Subcutaneous adipose tissue (tissue), 4 donors: Measurements from ENCODE around the gene GOSR2. TPM values are rescaled to one million over a fixed set of nuclear protein-coding genes. Genes with fewer than 3 reads are reported as not detected.

ENCODE experiments used
- CTCF ChIP-seq: fragments of 450-650 bp; IDR thresholded peaks from one replicate; pipeline ENCODE4 v1.5.1; 2016; ENCODE audit warnings: low read depth, mild to moderate bottlenecking, control low read depth, antibody characterized with exemption, moderate library complexity
- total RNA-seq, 4 donors: library from RNA; depleted of rRNA; stranded (reverse); fragments of >200 nt; gene quantifications; one replicate each; pipeline ENCODE4 v1.1.0, GENCODE V29; 2016

GOSR2 gene
- total RNA-seq, 4 donors from 2014 or later = 35.5 to 47.7 (median 40.2) TPM

- no peak for TF ChIP-seq CTCF
Observed at GRCh38 chr17:46878055-46878454, 44.9 kb upstream of the GOSR2 start.

- TF ChIP-seq CTCF = no peak
Observed at GRCh38 chr17:46879101-46879500, 43.9 kb upstream of the GOSR2 start.

GRCh38 chr17:46881015-46881414 lies 41.9 kb upstream of the GOSR2 start:
- TF ChIP-seq CTCF = no peak

GRCh38 chr17:46882666-46883065 lies 40.3 kb upstream of the GOSR2 start:
- no peak for TF ChIP-seq CTCF

- TF ChIP-seq CTCF = no peak
Observed at GRCh38 chr17:46883871-46884520, 39.0 kb upstream of the GOSR2 start.

- TF ChIP-seq CTCF = no peak
Observed at GRCh38 chr17:46884552-46884951, 38.4 kb upstream of the GOSR2 start.

- TF ChIP-seq CTCF = no peak
Observed at GRCh38 chr17:46885415-46886309, 37.3 kb upstream of the GOSR2 start.
